AG04449 (cell line): Measurements from ENCODE around the gene FLT3LG.
"Not testable (repeated sequence)": the region's sequence is repeated elsewhere in the genome, so short reads cannot be mapped to it uniquely, and the experiment has no call there.

ENCODE experiments used
- CTCF ChIA-PET: fragments of 350-600 bp; formaldehyde crosslinking; extraction: SDS; loops from one replicate; lab custom pipeline; 2021; ENCODE audit warnings: antibody characterized with exemption; lab: Yijun Ruan, JAX
- POLR2A ChIA-PET: fragments of 400-600, 350-600 bp; formaldehyde crosslinking; extraction: SDS; loops from one replicate; lab custom pipeline; 2020; ENCODE audit warnings: antibody characterized with exemption, inconsistent platforms; lab: Yijun Ruan, JAX
- DNase-seq: peaks from one replicate; pipeline ENCODE4 v3.0.0-alpha.2; 2010; ENCODE audit warnings: low read depth, low spot score
- H3K4me3 ChIP-seq: 2 replicates; pipeline ENCODE4 v1.5.1; 2011; ENCODE audit warnings: low read depth, mild to moderate bottlenecking, control low read depth, low read length
- TF ChIP-seq, protein P1 (sequence below): IDR thresholded peaks from one replicate; pipeline ENCODE4 v1.5.1; 2011; ENCODE audit warnings: mild to moderate bottlenecking, moderate library complexity, low read length, control low read depth, inconsistent platforms; ENCODE audit not compliant: insufficient read depth; ENCODE audit errors: missing control alignments

FLT3LG gene

DNA sequence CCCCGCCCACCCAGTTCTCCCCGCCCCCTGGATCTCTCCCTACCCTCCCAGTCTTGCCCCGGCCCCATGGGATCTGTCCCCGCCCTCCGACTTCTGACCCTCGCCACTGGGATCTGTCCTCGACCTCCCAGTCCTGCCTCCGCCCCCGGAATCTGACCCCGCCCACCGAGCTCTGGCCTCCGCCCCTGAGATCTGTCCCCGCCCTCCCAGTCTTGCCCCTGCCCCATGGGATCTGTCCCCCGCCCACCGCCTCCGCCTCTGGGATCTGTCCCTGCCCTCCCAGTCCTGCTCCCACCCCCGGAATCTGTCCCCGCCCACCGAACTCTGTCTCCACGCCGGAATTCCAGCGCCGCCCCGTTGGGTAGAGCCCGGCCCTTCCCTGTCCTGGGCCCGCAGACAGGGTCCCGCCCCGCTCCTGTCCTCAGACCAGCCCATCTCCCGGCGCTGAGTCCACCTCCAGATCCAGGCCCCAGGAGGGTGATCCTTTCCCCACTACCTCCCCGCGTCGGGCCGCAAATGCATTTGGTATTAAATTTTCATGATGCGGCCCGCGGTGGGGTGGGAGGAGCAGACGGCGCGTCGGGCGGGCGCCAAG lies 31.1 kb upstream of the FLT3LG start:
- CTCF ChIA-PET = interaction anchor here (0.6 to 2.3 kb wide), 8 partner anchors 9 to 217 kb away, joined by 3 to 21 read pairs (median 3); partner anchors contain the start of genes ALDH16A1 and PTH2
- H3K4me3 ChIP-seq = peak overlapping the region; percentile 69
- POLR2A ChIA-PET = no interaction called here
- DNase-seq = no peak
- TF ChIP-seq, protein P1, sequence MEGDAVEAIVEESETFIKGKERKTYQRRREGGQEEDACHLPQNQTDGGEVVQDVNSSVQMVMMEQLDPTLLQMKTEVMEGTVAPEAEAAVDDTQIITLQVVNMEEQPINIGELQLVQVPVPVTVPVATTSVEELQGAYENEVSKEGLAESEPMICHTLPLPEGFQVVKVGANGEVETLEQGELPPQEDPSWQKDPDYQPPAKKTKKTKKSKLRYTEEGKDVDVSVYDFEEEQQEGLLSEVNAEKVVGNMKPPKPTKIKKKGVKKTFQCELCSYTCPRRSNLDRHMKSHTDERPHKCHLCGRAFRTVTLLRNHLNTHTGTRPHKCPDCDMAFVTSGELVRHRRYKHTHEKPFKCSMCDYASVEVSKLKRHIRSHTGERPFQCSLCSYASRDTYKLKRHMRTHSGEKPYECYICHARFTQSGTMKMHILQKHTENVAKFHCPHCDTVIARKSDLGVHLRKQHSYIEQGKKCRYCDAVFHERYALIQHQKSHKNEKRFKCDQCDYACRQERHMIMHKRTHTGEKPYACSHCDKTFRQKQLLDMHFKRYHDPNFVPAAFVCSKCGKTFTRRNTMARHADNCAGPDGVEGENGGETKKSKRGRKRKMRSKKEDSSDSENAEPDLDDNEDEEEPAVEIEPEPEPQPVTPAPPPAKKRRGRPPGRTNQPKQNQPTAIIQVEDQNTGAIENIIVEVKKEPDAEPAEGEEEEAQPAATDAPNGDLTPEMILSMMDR = no peak

DNA sequence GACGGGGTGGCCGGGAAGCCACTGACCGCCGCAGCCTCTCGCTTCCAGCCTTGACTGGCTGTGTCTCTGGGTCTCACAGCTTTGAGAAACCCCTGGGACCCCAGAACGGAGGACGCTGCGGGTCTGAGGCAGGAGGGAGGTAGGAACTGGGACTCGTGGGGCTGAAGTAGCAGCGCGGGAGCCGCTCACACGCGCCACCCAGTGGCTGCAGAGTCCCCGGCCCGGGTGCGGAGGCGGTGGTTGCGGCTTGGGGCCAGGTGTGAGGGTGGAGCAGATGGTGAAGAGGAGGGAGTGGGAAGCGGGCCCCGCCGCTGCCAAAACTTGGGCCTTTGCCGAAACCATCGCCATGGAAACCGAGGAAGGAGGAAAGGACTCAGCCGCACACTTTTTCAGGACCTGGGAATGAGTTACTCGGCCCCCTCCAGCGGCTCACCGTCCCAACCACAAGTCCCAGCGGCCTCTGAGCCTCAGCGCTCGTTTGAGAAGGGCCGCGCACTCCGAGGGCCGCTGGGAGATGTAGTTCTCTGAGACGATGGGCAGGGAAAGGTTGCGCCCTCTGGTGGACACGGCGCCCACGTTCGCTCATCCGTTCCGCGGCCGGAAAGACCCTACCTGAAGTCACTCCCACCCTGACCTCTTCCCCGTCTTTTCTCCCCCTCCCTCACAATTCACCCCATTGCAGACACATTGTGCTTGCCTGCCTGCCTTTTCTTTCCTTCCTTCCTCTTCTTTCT lies 30.5 kb upstream of the FLT3LG start:
- peak overlapping the region; percentile 69 for H3K4me3 ChIP-seq
- ChIA-PET CTCF (interaction anchor here (0.6 to 5.6 kb wide), 12 partner anchors 10 to 217 kb away, joined by 3 to 50 read pairs (median 4); partner anchors contain the start of genes ALDH16A1 and PTH2), POLR2A (no interaction called here)
- peak; percentile 50 for DNase-seq
- TF ChIP-seq, protein P1 = peak; percentile 99

DNA sequence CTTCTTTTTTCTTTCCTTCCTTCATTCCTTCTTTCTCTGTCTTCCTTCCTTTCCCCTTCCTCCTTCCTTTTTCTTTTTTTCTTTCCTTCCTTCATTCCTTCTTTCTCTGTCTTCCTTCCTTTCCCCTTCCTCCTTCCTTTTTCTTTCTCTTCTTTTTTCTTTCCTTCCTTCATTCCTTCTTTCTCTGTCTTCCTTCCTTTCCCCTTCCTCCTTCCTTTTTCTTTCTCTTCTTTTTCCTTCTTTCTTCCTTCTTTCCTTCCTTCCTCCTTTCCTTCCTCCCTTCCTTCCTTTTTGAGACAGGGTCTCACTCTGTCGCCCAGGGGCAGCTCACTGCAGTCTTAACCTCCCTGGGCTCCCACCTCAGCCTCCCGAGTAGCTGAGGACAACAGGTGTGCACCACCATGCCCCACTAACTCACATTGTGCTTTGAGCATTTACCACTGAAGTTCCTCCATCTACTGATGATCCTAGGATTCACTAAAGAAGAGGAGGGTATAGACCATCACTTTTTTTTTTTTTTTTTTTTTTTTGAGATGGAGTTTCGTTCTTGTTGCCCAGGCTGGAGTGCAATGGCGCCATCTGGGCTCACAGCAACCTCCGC lies 29.8 kb upstream of the FLT3LG start:
- CTCF ChIA-PET = interaction anchor here (0.6 to 5.6 kb wide), 13 partner anchors 8 to 222 kb away, joined by 3 to 50 read pairs (median 3); no protein-coding TSS in a partner anchor
- POLR2A ChIA-PET, DNase-seq, H3K4me3 ChIP-seq: not testable (repeated sequence)

DNA sequence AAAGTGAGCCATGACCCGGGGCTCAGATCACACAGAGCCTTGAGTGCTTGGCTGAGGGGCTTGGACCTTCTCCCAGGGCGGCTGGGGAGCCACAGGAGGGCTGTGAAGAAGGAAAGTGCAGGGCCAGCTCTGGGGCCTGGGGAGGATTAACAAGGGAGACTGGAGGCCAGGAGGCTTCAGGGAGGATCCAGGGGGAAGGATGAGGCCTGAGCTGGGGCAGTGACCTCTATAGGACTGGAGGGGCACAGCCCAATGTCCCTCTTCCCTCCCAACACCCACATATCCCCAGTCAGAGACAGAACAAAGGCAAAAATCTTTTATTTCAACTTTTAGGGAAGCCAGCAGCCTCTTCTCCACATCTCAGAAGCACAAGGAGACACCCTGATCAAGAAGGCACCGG lies 28.0 kb upstream of the FLT3LG start:
- no peak for DNase-seq
- H3K4me3 ChIP-seq = no peak overlapping the region
- POLR2A ChIA-PET = no interaction called here
- TF ChIP-seq, protein P1 = no peak
- CTCF ChIA-PET = interaction anchor here (0.6 to 5.6 kb wide), 7 partner anchors 10 to 220 kb away, joined by 3 to 50 read pairs (median 3); no protein-coding TSS in a partner anchor

DNA sequence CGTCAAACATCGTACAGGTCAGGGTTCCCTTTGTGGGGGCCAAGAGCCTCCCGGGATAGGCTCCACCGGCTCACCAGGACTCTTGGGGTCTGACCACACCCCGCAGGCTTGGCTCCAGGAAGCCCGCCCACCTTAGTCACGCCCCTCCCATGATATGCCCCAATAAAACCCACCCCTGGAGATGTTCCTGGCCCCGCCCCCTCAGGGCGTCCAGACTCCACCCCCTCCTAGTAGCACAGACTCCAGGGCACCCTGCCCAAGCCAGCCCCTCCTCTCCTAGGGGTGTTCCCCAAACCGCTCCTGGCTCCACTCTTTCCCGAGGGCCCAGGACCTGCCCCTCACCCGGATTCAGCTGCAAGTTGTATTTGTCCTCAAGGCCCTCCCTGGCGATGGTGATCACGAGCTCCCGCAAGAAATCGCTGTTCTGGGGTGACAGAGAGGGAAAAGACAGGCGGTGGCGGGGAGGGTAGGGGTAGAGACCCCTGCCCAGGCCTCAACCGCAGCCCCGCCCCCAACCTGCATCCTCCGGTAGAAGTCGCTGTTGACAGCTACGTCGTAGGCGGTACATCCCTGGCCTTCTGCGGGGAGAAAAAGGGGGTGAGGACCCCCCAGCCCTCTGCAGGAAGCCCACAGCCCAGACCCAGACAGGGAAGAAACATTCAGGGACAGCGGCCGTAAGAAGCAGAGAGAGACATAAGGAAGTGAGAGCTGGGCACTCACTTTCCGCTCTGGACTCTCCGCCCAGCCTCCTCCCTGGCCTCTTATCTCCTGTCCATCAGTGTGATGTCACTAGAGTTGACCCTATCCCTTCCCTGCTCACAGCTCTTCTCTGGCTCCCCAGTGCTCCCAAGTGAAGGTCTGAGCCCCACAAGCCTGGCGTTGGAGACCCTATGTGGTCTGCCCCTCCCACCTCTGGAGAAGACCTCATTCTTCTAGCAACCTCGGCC lies 26.3 kb upstream of the FLT3LG start:
- ChIA-PET CTCF (interaction anchor here (1.6 to 5.6 kb wide), 3 partner anchors 26 to 147 kb away, joined by 3 to 50 read pairs (median 5); no protein-coding TSS in a partner anchor), POLR2A (no interaction called here)
- TF ChIP-seq, protein P1 = no peak
- H3K4me3 ChIP-seq = no peak overlapping the region
- DNase-seq = no peak

DNA sequence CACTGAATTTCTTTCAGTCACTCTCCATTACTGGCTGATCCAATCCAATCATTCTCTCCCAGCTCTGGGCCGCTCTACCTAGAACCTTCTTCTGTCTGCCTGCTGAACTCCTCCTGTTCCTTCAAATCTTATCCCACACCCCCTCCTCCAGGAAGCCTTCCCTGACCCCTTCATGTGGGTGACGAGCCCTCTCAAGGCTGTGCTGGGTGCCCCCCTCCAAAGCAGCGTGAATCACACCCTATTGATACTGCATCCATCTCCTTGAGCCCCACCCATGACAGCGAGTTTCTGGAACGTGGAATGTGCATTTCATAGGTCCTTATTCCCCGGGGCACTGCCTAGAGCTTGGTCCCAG lies 25.6 kb upstream of the FLT3LG start:
- POLR2A ChIA-PET = no interaction called here
- CTCF ChIA-PET = interaction anchor here (1.6 to 5.6 kb wide), 3 partner anchors 25 to 147 kb away, joined by 3 to 50 read pairs (median 5); no protein-coding TSS in a partner anchor
- DNase-seq = no peak
- H3K4me3 ChIP-seq = no peak overlapping the region
- TF ChIP-seq, protein P1 = no peak
